GM13977 (cell line): ENCODE measurements around the gene PTPRK.

Experiments
- DNase-seq: peaks from one replicate; pipeline ENCODE4 v3.0.0; 2012; ENCODE audit warnings: low spot score
- in situ Hi-C: fragments of 300-500 bp; cut with MboI; formaldehyde crosslinking; loops from one replicate; pipeline ENCODE4 v1.12.0; 2022; ENCODE audit warnings: low sequenced_read_pairs, low pct_unique_long_range_greater_than_20kb, mixed read lengths, inconsistent platforms; ENCODE audit not compliant: unreplicated experiment
- TF ChIP-seq, protein P1 (sequence below): IDR thresholded peaks from 2 replicates; pipeline ENCODE4 v1.5.1; 2012; ENCODE audit warnings: mild to moderate bottlenecking, control low read depth; ENCODE audit not compliant: insufficient read depth; ENCODE audit errors: extremely low read depth, missing control alignments

PTPRK gene

GRCh38 chr6:128520436-128521281 lies at the start of gene PTPRK:
Gene PTPRK, minus strand, starts transcription at chr6:128520599. Its CDS starts 241 bp downstream, at chr6:128520358.
- DNase-seq: peak; percentile 79
- in situ Hi-C loops: no loop called here
- TF ChIP-seq, protein P1, sequence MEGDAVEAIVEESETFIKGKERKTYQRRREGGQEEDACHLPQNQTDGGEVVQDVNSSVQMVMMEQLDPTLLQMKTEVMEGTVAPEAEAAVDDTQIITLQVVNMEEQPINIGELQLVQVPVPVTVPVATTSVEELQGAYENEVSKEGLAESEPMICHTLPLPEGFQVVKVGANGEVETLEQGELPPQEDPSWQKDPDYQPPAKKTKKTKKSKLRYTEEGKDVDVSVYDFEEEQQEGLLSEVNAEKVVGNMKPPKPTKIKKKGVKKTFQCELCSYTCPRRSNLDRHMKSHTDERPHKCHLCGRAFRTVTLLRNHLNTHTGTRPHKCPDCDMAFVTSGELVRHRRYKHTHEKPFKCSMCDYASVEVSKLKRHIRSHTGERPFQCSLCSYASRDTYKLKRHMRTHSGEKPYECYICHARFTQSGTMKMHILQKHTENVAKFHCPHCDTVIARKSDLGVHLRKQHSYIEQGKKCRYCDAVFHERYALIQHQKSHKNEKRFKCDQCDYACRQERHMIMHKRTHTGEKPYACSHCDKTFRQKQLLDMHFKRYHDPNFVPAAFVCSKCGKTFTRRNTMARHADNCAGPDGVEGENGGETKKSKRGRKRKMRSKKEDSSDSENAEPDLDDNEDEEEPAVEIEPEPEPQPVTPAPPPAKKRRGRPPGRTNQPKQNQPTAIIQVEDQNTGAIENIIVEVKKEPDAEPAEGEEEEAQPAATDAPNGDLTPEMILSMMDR: peak; percentile 39

DNA sequence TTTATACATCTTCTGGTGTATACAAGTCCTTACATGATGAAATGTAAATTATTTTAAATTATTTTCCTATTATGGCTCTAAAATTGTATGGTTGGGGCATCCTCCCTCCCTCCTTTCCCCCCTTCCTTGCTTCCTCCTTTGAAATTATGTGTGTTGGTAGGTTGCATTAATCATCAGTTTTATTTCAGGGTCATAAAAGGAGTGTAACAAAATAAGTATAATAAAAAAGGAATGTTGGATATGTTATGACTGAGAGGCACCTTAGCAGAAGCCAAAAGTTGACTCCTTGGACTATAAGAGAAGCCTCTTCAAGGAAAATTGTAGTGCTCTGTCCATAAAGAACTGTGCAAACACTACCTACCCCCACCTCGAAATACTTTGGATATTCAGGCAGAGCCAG lies 46.6 kb upstream of the PTPRK start:
- in situ Hi-C loops: no loop called here
- DNase-seq: no peak
- TF ChIP-seq, protein P1: no peak

GRCh38 chr6:128560966-128561365 lies 40.6 kb upstream of the PTPRK start:
- in situ Hi-C loops: no loop called here
- DNase-seq: no peak
- TF ChIP-seq, protein P1: no peak

DNA sequence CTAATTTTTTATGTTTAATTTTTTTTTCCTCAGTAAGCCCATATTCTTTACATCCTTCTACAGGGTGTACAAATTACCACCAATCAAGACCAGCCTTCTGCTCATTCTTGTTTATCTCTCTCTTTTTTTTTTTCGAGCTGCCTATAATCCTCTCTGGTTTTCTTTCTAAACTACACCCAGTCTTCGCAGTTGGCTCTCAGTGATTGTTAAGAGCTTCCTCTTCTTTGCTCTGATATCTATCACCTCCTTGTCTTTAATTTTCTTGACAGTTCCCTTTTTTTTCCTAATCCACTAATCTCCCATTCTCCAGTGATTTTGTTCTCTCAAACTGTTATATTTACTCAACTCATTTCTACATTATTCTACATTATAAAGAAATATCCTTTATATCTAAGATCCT lies 38.5 kb upstream of the PTPRK start:
- TF ChIP-seq, protein P1: no peak
- no peak for DNase-seq
- in situ Hi-C loops: no loop called here

DNA sequence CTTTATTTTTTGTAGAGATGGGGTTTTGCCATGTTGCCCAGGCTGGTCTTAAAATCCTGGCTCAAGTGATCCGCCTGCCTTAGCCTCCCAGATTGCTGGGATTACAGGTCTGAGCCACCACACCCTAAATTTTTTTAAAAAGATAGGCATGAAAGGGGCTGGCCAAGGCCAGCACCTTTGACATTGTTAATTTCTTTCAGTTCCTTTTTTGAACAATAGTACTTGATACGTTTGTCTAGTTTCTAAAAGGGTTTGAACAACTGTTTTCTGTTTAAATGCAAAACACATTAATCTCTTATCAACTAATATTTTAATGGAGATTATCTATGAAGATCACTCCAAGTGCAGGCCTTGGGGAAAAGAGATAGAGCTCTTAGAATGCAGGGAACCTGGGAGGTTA lies 37.6 kb upstream of the PTPRK start:
- no peak for DNase-seq
- TF ChIP-seq, protein P1: no peak
- in situ Hi-C loops: no loop called here

DNA sequence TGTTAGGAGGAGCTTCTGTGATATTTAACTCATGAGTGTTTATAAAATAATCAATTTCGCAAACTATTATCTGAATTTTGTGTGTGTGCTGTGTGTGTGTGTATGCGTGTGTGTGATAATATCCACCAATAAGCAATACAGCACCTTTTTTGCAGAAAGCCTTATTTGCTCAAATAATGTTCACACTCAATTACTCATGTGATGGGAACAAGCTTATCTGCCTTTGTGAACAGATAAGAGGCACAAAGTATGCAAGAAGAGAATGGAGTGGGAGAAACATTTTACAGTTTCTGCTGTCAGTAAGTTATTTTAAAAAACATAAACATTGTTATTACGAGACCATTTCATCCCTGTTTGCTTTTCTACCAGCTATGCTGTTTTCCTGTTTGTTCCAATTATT lies 36.7 kb upstream of the PTPRK start:
- DNase-seq: no peak
- in situ Hi-C loops: no loop called here
- TF ChIP-seq, protein P1: no peak
